IPS-18a (cell line): ENCODE data around the gene NPB.

Experiments
- H3K27ac ChIP-seq: one replicate; pipeline ENCODE4 v1.5.1; 2013; ENCODE audit warnings: low read length
- H3K27me3 ChIP-seq: one replicate; pipeline ENCODE4 v1.6.1; 2013; ENCODE audit warnings: mild to moderate bottlenecking, low read length; ENCODE audit not compliant: control insufficient read depth, insufficient read depth
- H3K36me3 ChIP-seq: one replicate; pipeline ENCODE4 v1.6.1; 2013; ENCODE audit warnings: low read depth, low read length; ENCODE audit not compliant: control insufficient read depth
- H3K4me1 ChIP-seq: one replicate; pipeline ENCODE4 v1.6.1; 2013; ENCODE audit warnings: low read depth, low read length; ENCODE audit not compliant: control insufficient read depth
- H3K4me3 ChIP-seq: one replicate; pipeline ENCODE4 v1.5.1; 2013; ENCODE audit warnings: low read length
- H3K9ac ChIP-seq: one replicate; pipeline ENCODE4 v1.6.1; 2013; ENCODE audit warnings: mild to moderate bottlenecking, low read length, moderate library complexity
- H3K9me3 ChIP-seq: one replicate; pipeline ENCODE4 v1.6.1; 2013; ENCODE audit warnings: low read depth, low read length; ENCODE audit not compliant: control insufficient read depth

The NPB gene

GRCh38 chr17:81904600-81905423 is 2.8 kb downstream of the NPB start:
- H3K36me3 ChIP-seq, result no peaks in the 10 kb centered on the region

GRCh38 chr17:81905424-81905875 is 3.4 kb downstream of the NPB start:
- Histone ChIP-seq H3K4me3 (no peak overlapping the region), H3K4me1 (peaks cover 7% of the 10 kb centered on the region), H3K27ac (no peak overlapping the region), H3K36me3 (no peaks in the 10 kb centered on the region), H3K27me3 (peaks cover 34% of the 10 kb centered on the region), H3K9ac (no peak overlapping the region), H3K9me3 (no peaks in the 10 kb centered on the region)

More at GRCh38 chr17:81904600-81905423, 2.8 kb downstream of the NPB start:
- Histone ChIP-seq H3K9ac (no peak overlapping the region), H3K4me3 (no peak overlapping the region), H3K27ac (no peak overlapping the region), H3K27me3 (peaks cover 28% of the 10 kb centered on the region), H3K4me1 (peaks cover under 1% of the 10 kb centered on the region), H3K9me3 (no peaks in the 10 kb centered on the region)

- Histone ChIP-seq H3K27ac (no peak overlapping the region), H3K9me3 (no peaks in the 10 kb centered on the region), H3K36me3 (no peaks in the 10 kb centered on the region), H3K4me1 (peaks cover 9% of the 10 kb centered on the region), H3K4me3 (no peak overlapping the region), H3K27me3 (peaks cover 32% of the 10 kb centered on the region), H3K9ac (no peak overlapping the region)
Observed at GRCh38 chr17:81905993-81906392, 4.0 kb downstream of the NPB start.

GRCh38 chr17:81906476-81907218 is 4.6 kb downstream of the NPB start:
- Histone ChIP-seq H3K4me1 (peaks cover 9% of the 10 kb centered on the region), H3K9me3 (no peaks in the 10 kb centered on the region), H3K27ac (no peak overlapping the region), H3K4me3 (no peak overlapping the region), H3K36me3 (no peaks in the 10 kb centered on the region), H3K9ac (no peak overlapping the region), H3K27me3 (peaks cover 26% of the 10 kb centered on the region)

GRCh38 chr17:81907219-81908145 is 5.4 kb downstream of the NPB start:
- H3K36me3 ChIP-seq, result no peaks in the 10 kb centered on the region
- no peak overlapping the region for H3K9ac ChIP-seq
- H3K9me3 ChIP-seq, result no peaks in the 10 kb centered on the region
- no peak overlapping the region for H3K4me3 ChIP-seq
- H3K27me3 ChIP-seq, result peaks cover 19% of the 10 kb centered on the region
- H3K27ac ChIP-seq, result no peak overlapping the region
- H3K4me1 ChIP-seq, result peaks cover 9% of the 10 kb centered on the region

GRCh38 chr17:81908793-81909192 is 6.8 kb downstream of the NPB start:
- H3K4me3 ChIP-seq, result no peak overlapping the region
- peaks cover 12% of the 10 kb centered on the region for H3K27me3 ChIP-seq
- peaks cover 11% of the 10 kb centered on the region for H3K36me3 ChIP-seq
- H3K9me3 ChIP-seq, result no peaks in the 10 kb centered on the region
- peaks cover 9% of the 10 kb centered on the region for H3K4me1 ChIP-seq
- H3K9ac ChIP-seq, result no peak overlapping the region
- H3K27ac ChIP-seq, result no peak overlapping the region

GRCh38 chr17:81909231-81909630 is 7.2 kb downstream of the NPB start:
- Histone ChIP-seq H3K27ac (no peak overlapping the region), H3K4me3 (no peak overlapping the region), H3K27me3 (peaks cover 12% of the 10 kb centered on the region), H3K9me3 (no peaks in the 10 kb centered on the region), H3K4me1 (peaks cover 9% of the 10 kb centered on the region), H3K9ac (no peak overlapping the region), H3K36me3 (peaks cover 15% of the 10 kb centered on the region)

- H3K36me3 ChIP-seq, result peaks cover 21% of the 10 kb centered on the region
- H3K27ac ChIP-seq, result no peak overlapping the region
- H3K4me3 ChIP-seq, result peak overlapping the region; percentile 69
- peak overlapping the region; percentile 38 for H3K9ac ChIP-seq
- H3K9me3 ChIP-seq, result no peaks in the 10 kb centered on the region
- H3K4me1 ChIP-seq, result peaks cover 9% of the 10 kb centered on the region
- peaks cover 12% of the 10 kb centered on the region for H3K27me3 ChIP-seq
Observed at GRCh38 chr17:81909966-81910839, 8.2 kb downstream of the NPB start.

- Histone ChIP-seq H3K9ac (peak overlapping the region; percentile 38), H3K4me3 (peak overlapping the region; percentile 69), H3K36me3 (peaks cover 21% of the 10 kb centered on the region), H3K27me3 (peaks cover 12% of the 10 kb centered on the region), H3K9me3 (no peaks in the 10 kb centered on the region), H3K27ac (no peak overlapping the region), H3K4me1 (peaks cover 9% of the 10 kb centered on the region)
Observed at GRCh38 chr17:81910840-81911276, 8.8 kb downstream of the NPB start.

- Histone ChIP-seq H3K4me1 (peaks cover 9% of the 10 kb centered on the region), H3K9ac (peak within 1 kb of the TSS; percentile 38), H3K27me3 (peaks cover 12% of the 10 kb centered on the region), H3K36me3 (peaks cover 21% of the 10 kb centered on the region), H3K4me3 (peak within 1 kb of the TSS; percentile 69), H3K27ac (no peak within 1 kb of the TSS), H3K9me3 (no peaks in the 10 kb centered on the region)
Observed at GRCh38 chr17:81911277-81911961, 9.4 kb downstream of the NPB start, which contains the start of gene PCYT2. Gene PCYT2 (minus strand): TSS chr17:81911399. CDS start chr17:81911355, 44 bp downstream.
